HEK293 (cell line): ENCODE data around the gene GALNT16.

Experiments used
- CTCF ChIA-PET: fragments of 350-600 bp; formaldehyde crosslinking; extraction: SDS; loops from one replicate; lab custom pipeline; 2021; ENCODE audit warnings: antibody characterized with exemption; lab: Yijun Ruan, JAX
- POLR2A ChIA-PET: fragments of 300-600 bp; formaldehyde crosslinking; extraction: SDS; loops from one replicate; lab custom pipeline; 2020; ENCODE audit warnings: antibody characterized with exemption, inconsistent platforms; lab: Yijun Ruan, JAX
- H3K27ac ChIP-seq: fragments of 200-500 bp; sonication (Bioruptor generic); 2 replicates; pipeline ENCODE4 v1.5.1; 2014; ENCODE audit warnings: low read depth, low read length, control low read depth, inconsistent platforms; ENCODE audit errors: extremely low read depth
- H3K36me3 ChIP-seq, 2 experiments: fragments of 200-500 bp in 1 of 2; sonication (Bioruptor generic) in 1 of 2; 1 replicate in 1 of 2; 2 replicates in 1 of 2; pipeline ENCODE4 v1.5.1; 2014 to 2017; ENCODE audit warnings: inconsistent platforms in 2 of 2, low read length in 2 of 2; ENCODE audit not compliant: control insufficient read depth in 2 of 2, insufficient read depth in 1 of 2
- H3K4me1 ChIP-seq: fragments of 200-500 bp; sonication (Bioruptor generic); 2 replicates; pipeline ENCODE4 v1.5.1; 2014; ENCODE audit warnings: mild to moderate bottlenecking, low read length, inconsistent platforms; ENCODE audit not compliant: control insufficient read depth, insufficient read depth
- H3K4me3 ChIP-seq: 2 replicates; pipeline ENCODE4 v1.5.1; 2011; ENCODE audit warnings: low read depth, mild to moderate bottlenecking, control low read depth, low read length, moderate library complexity
- H3K9me3 ChIP-seq: fragments of 200-500 bp; sonication (Bioruptor generic); 2 replicates; pipeline ENCODE4 v1.5.1; 2014; ENCODE audit warnings: low read depth, low read length, inconsistent platforms; ENCODE audit not compliant: control insufficient read depth, insufficient read depth
- EGR2 ChIP-seq: fragments of 450-650 bp; formaldehyde crosslinking; IDR thresholded peaks from 2 replicates; pipeline ENCODE4 v1.5.1; 2016; ENCODE audit warnings: low read depth, missing biosample characterization, missing genetic modification characterization
- GFI1B ChIP-seq: fragments of 450-650 bp; formaldehyde crosslinking; IDR thresholded peaks from 2 replicates; pipeline ENCODE4 v1.5.1; 2016; ENCODE audit warnings: missing biosample characterization, missing genetic modification characterization
- GLIS1 ChIP-seq: fragments of 450-650 bp; formaldehyde crosslinking; IDR thresholded peaks from 2 replicates; pipeline ENCODE4 v1.5.1; 2016; ENCODE audit warnings: missing biosample characterization, missing genetic modification characterization
- HOXD13 ChIP-seq: sonication (generic); formaldehyde crosslinking; IDR thresholded peaks from 2 replicates; pipeline ENCODE4 v1.8.0; 2022; ENCODE audit warnings: missing genetic modification reagents, borderline replicate concordance
- IKZF3 ChIP-seq: fragments of 450-650 bp; IDR thresholded peaks from 2 replicates; pipeline ENCODE4 v1.5.0; 2018; ENCODE audit warnings: missing biosample characterization, mild to moderate bottlenecking, missing genetic modification characterization, moderate library complexity
- MYNN ChIP-seq: fragments of 450-650 bp; formaldehyde crosslinking; IDR thresholded peaks from 2 replicates; pipeline ENCODE4 v1.5.1; 2016; ENCODE audit warnings: missing biosample characterization, missing genetic modification characterization, borderline replicate concordance
- REPIN1 ChIP-seq: fragments of 450-650 bp; formaldehyde crosslinking; IDR thresholded peaks from 2 replicates; pipeline ENCODE4 v1.5.1; 2017; ENCODE audit warnings: missing biosample characterization, missing genetic modification characterization, low read depth
- SP3 ChIP-seq: fragments of 450-650 bp; formaldehyde crosslinking; IDR thresholded peaks from 2 replicates; pipeline ENCODE4 v1.5.1; 2016; ENCODE audit warnings: missing biosample characterization, missing genetic modification characterization
- ZBTB17 ChIP-seq: fragments of 450-650 bp; formaldehyde crosslinking; IDR thresholded peaks from 2 replicates; pipeline ENCODE4 v1.5.1; 2016; ENCODE audit warnings: missing biosample characterization, missing genetic modification characterization
- ZBTB8A ChIP-seq: fragments of 450-650 bp; formaldehyde crosslinking; IDR thresholded peaks from 2 replicates; pipeline ENCODE4 v1.5.1; 2016; ENCODE audit warnings: missing biosample characterization, missing genetic modification characterization
- ZFHX2 ChIP-seq: fragments of 450-650 bp; formaldehyde crosslinking; conservative IDR thresholded peaks from 2 replicates; pipeline ENCODE4 v1.5.1; 2016; ENCODE audit warnings: missing biosample characterization, missing genetic modification characterization
- ZNF133 ChIP-seq: fragments of 450-650 bp; formaldehyde crosslinking; IDR thresholded peaks from 2 replicates; pipeline ENCODE4 v1.5.1; 2016; ENCODE audit warnings: missing biosample characterization, missing genetic modification characterization
- ZNF175 ChIP-seq: fragments of 450-650 bp; formaldehyde crosslinking; IDR thresholded peaks from 2 replicates; pipeline ENCODE4 v1.5.1; 2016; ENCODE audit warnings: missing biosample characterization, missing genetic modification characterization
- ZNF184 ChIP-seq: fragments of 450-650 bp; IDR thresholded peaks from 2 replicates; pipeline ENCODE4 v1.5.1; 2018; ENCODE audit warnings: missing biosample characterization, mild to moderate bottlenecking, missing genetic modification characterization
- ZNF2 ChIP-seq: fragments of 450-650 bp; formaldehyde crosslinking; IDR thresholded peaks from 2 replicates; pipeline ENCODE4 v1.5.1; 2016; ENCODE audit warnings: missing biosample characterization, missing genetic modification characterization
- ZNF221 ChIP-seq: fragments of 450-650 bp; formaldehyde crosslinking; IDR thresholded peaks from 2 replicates; pipeline ENCODE4 v1.5.1; 2017; ENCODE audit warnings: missing biosample characterization, missing genetic modification characterization, borderline replicate concordance
- ZNF239 ChIP-seq: fragments of 450-650 bp; formaldehyde crosslinking; IDR thresholded peaks from 2 replicates; pipeline ENCODE4 v1.5.1; 2016; ENCODE audit warnings: missing biosample characterization, missing genetic modification characterization
- ZNF248 ChIP-seq: fragments of 450-650 bp; formaldehyde crosslinking; IDR thresholded peaks from 2 replicates; pipeline ENCODE4 v1.5.1; 2017; ENCODE audit warnings: missing biosample characterization, missing genetic modification characterization
- ZNF426 ChIP-seq: fragments of 450-650 bp; formaldehyde crosslinking; IDR thresholded peaks from 2 replicates; pipeline ENCODE4 v1.5.1; 2017; ENCODE audit warnings: missing biosample characterization, missing genetic modification characterization, mild to moderate bottlenecking, inconsistent platforms, moderate library complexity
- ZNF530 ChIP-seq: fragments of 450-650 bp; formaldehyde crosslinking; IDR thresholded peaks from 2 replicates; pipeline ENCODE4 v1.5.1; 2016; ENCODE audit warnings: low read depth, missing biosample characterization, missing genetic modification characterization
- ZNF621 ChIP-seq: fragments of 450-650 bp; formaldehyde crosslinking; IDR thresholded peaks from 2 replicates; pipeline ENCODE4 v1.5.1; 2017; ENCODE audit warnings: missing biosample characterization, missing genetic modification characterization
- ZNF629 ChIP-seq: fragments of 450-650 bp; formaldehyde crosslinking; IDR thresholded peaks from 2 replicates; pipeline ENCODE4 v1.5.1; 2017; ENCODE audit warnings: missing biosample characterization, missing genetic modification characterization
- ZNF776 ChIP-seq: fragments of 450-650 bp; formaldehyde crosslinking; IDR thresholded peaks from 2 replicates; pipeline ENCODE4 v1.5.0; 2017; ENCODE audit warnings: missing biosample characterization, missing genetic modification characterization, borderline replicate concordance
- TF ChIP-seq, protein P1 (sequence below): fragments of 450-650 bp; formaldehyde crosslinking; IDR thresholded peaks from 2 replicates; pipeline ENCODE4; 2016; ENCODE audit warnings: missing biosample characterization, missing genetic modification characterization
- TF ChIP-seq, protein P2 (sequence below): fragments of 450-650 bp; formaldehyde crosslinking; IDR thresholded peaks from 2 replicates; pipeline ENCODE4 v1.5.1; 2016; ENCODE audit warnings: missing biosample characterization, missing genetic modification characterization
- TF ChIP-seq, protein P3 (sequence below): fragments of 450-650 bp; IDR thresholded peaks from 2 replicates; pipeline ENCODE4 v1.5.1; 2018; ENCODE audit warnings: missing biosample characterization, missing genetic modification characterization
- TF ChIP-seq, protein P4 (sequence below): fragments of 450-650 bp; formaldehyde crosslinking; IDR thresholded peaks from 2 replicates; pipeline ENCODE4 v1.5.1; 2016; ENCODE audit warnings: missing biosample characterization, missing genetic modification characterization
- TF ChIP-seq, protein P5 (sequence below): fragments of 450-650 bp; formaldehyde crosslinking; IDR thresholded peaks from 2 replicates; pipeline ENCODE4 v1.5.1; 2017; ENCODE audit warnings: missing biosample characterization, missing genetic modification characterization

The GALNT16 gene

DNA sequence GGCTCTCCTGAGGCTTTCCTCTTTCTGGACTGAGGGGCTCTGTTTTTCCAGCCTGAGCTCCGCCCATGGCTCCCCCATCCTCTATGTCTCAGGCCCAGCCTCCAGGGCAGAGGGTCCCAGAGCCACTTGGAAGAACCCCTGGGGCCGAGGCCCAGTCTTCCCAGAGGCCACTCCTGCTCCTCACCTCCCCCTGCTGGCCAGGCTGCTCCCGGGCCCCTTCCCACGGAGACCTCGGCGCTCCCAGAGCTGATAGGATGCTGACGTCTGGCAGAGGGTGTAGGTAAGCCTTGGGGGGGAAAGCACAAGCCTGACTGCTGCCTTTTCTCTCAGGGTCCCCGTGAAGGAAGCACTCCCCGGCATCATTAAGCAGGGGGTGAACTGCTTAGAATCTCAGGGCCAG is 86.8 kb downstream of the GALNT16 start (continued):
- TF ChIP-seq HOXD13 (no peak), IKZF3 (tag by site-specific recombination) (no peak), ZNF2 (tag by site-specific recombination) (no peak), SP3 (tag by site-specific recombination) (no peak), GLIS1 (tag by site-specific recombination) (peak; percentile 29; the same call in 1 of the 2 replicates), ZNF175 (tag by site-specific recombination) (no peak), REPIN1 (tag by site-specific recombination) (no peak), ZNF248 (tag by site-specific recombination) (no peak), ZNF426 (no peak), ZBTB17 (tag by site-specific recombination) (peak; percentile 33; the same call in 1 of the 2 replicates)
- TF ChIP-seq, protein P1, sequence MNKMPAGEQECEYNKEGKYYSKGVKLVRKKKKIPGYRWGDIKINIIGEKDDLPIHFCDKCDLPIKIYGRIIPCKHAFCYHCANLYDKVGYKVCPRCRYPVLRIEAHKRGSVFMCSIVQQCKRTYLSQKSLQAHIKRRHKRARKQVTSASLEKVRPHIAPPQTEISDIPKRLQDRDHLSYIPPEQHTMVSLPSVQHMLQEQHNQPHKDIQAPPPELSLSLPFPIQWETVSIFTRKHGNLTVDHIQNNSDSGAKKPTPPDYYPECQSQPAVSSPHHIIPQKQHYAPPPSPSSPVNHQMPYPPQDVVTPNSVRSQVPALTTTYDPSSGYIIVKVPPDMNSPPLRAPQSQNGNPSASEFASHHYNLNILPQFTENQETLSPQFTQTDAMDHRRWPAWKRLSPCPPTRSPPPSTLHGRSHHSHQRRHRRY (tag by site-specific recombination): no peak

DNA sequence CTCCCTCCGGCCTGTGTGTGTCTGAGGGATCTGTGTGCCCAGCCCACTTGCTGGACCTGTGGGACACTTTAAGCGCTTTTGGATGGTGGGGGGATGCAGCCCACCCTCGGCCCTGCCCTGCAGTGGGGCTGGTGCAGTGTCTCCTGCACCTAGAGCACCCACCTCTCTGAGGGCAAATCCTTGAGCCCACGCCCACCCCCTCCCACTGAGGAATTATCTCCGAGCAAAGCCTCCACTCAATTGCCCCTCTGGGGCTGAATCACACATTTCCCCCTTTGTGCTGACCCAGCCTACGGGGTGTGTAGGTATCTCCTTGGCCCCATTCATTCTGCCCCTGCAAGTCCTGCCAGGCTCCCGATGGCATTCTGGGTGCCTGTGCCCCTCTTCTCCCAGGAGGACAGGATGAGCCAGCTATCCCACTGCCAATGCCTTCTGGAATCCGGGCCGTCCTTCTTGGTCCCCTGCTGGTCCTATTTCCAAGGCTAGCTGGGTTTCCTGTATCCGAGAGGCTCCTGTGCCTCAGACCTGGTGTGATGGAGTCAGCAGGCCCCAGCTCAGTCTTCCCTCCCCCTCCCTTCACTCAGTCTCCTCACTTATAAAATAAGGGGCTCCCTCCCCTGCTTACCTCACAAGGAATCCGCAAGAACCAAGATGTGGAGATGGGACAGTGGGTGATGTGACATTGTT is 89.3 kb downstream of the GALNT16 start:
- Histone ChIP-seq H3K36me3 (peaks cover 0 to 9% of the 10 kb centered on the region in 2 experiments; a peak in 1 of 3 replicates), H3K4me3 (no peak overlapping the region)
- POLR2A ChIA-PET: no interaction called here
- TF ChIP-seq ZNF621 (tag by site-specific recombination) (no peak), EGR2 (tag by site-specific recombination) (peak; percentile 91), ZFHX2 (tag by site-specific recombination) (peak; percentile 81)
- TF ChIP-seq, all 188 proteins: peak for 2
- Histone ChIP-seq H3K27ac (no peak overlapping the region), H3K9me3 (no peaks in the 10 kb centered on the region), H3K4me1 (no peaks in the 10 kb centered on the region)
- CTCF ChIA-PET: no interaction called here

DNA sequence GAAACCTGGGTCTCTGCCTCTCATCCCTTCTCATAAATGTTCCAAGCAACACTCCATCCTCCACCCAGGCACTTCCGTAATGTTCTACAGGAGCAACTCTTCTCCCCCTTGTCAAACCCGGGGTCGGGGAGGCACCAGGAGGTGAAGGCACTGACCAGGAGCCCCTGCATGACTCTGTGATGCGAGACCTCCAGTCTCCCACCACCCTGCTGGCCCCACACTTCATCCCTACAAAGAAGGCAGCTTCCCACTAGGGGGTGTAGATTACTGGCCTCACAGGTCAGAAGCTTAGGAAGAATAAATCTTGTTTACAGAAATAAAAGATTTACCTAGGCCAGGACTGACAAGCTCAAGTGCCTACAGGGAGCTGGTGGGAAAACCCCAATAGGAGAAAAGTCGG is 90.9 kb downstream of the GALNT16 start:
- Histone ChIP-seq H3K4me3 (no peak overlapping the region), H3K36me3 (peaks cover 0 to 9% of the 10 kb centered on the region in 2 experiments; a peak in 1 of 3 replicates), H3K27ac (no peak overlapping the region), H3K9me3 (no peaks in the 10 kb centered on the region), H3K4me1 (no peaks in the 10 kb centered on the region)
- ChIA-PET CTCF (interaction anchor here (1.1 to 1.2 kb wide), 2 partner anchors 108 to 125 kb away, joined by 3 to 4 read pairs; no protein-coding TSS in a partner anchor), POLR2A (no interaction called here)
- no peak for TF ChIP-seq ZNF184 (tag by site-specific recombination)
- TF ChIP-seq SP3 (tag by site-specific recombination): no peak
- TF ChIP-seq, protein P2, sequence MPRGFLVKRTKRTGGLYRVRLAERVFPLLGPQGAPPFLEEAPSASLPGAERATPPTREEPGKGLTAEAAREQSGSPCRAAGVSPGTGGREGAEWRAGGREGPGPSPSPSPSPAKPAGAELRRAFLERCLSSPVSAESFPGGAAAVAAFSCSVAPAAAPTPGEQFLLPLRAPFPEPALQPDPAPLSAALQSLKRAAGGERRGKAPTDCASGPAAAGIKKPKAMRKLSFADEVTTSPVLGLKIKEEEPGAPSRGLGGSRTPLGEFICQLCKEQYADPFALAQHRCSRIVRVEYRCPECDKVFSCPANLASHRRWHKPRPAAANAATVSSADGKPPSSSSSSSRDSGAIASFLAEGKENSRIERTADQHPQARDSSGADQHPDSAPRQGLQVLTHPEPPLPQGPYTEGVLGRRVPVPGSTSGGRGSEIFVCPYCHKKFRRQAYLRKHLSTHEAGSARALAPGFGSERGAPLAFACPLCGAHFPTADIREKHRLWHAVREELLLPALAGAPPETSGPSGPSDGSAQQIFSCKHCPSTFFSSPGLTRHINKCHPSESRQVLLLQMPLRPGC: no peak
- no peak for TF ChIP-seq ZNF530 (tag by site-specific recombination)
- no peak for TF ChIP-seq ZNF239 (tag by site-specific recombination)
- TF ChIP-seq, protein P3, sequence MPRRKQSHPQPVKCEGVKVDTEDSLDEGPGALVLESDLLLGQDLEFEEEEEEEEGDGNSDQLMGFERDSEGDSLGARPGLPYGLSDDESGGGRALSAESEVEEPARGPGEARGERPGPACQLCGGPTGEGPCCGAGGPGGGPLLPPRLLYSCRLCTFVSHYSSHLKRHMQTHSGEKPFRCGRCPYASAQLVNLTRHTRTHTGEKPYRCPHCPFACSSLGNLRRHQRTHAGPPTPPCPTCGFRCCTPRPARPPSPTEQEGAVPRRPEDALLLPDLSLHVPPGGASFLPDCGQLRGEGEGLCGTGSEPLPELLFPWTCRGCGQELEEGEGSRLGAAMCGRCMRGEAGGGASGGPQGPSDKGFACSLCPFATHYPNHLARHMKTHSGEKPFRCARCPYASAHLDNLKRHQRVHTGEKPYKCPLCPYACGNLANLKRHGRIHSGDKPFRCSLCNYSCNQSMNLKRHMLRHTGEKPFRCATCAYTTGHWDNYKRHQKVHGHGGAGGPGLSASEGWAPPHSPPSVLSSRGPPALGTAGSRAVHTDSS (tag by site-specific recombination): no peak
- TF ChIP-seq ZNF629 (tag by site-specific recombination): no peak
- TF ChIP-seq ZBTB17 (tag by site-specific recombination): no peak
- TF ChIP-seq, protein P4, sequence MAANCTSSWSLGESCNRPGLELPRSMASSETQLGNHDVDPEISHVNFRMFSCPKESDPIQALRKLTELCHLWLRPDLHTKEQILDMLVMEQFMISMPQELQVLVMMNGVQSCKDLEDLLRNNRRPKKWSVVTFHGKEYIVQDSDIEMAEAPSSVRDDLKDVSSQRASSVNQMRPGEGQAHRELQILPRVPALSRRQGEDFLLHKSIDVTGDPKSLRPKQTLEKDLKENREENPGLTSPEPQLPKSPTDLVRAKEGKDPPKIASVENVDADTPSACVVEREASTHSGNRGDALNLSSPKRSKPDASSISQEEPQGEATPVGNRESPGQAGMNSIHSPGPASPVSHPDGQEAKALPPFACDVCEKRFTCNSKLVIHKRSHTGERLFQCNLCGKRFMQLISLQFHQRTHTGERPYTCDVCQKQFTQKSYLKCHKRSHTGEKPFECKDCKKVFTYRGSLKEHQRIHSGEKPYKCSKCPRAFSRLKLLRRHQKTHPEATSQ (tag by site-specific recombination): no peak
- no peak for TF ChIP-seq GFI1B (tag by site-specific recombination)
- no peak for TF ChIP-seq ZNF776
- TF ChIP-seq ZNF2 (tag by site-specific recombination): no peak
- TF ChIP-seq, protein P5, sequence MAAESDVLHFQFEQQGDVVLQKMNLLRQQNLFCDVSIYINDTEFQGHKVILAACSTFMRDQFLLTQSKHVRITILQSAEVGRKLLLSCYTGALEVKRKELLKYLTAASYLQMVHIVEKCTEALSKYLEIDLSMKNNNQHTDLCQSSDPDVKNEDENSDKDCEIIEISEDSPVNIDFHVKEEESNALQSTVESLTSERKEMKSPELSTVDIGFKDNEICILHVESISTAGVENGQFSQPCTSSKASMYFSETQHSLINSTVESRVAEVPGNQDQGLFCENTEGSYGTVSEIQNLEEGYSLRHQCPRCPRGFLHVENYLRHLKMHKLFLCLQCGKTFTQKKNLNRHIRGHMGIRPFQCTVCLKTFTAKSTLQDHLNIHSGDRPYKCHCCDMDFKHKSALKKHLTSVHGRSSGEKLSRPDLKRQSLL: no peak
- no peak for TF ChIP-seq ZNF221 (tag by site-specific recombination)
- no peak for TF ChIP-seq ZNF133 (tag by site-specific recombination)
- no peak for TF ChIP-seq ZBTB8A (tag by site-specific recombination)
- TF ChIP-seq MYNN (tag by site-specific recombination): no peak
